ENCODE measurements around the gene PRKAB1.
"Not testable (repeated sequence)": the region's sequence is repeated elsewhere in the genome, so short reads cannot be mapped to it uniquely, and the experiment has no call there.

PRKAB1 gene

DNA sequence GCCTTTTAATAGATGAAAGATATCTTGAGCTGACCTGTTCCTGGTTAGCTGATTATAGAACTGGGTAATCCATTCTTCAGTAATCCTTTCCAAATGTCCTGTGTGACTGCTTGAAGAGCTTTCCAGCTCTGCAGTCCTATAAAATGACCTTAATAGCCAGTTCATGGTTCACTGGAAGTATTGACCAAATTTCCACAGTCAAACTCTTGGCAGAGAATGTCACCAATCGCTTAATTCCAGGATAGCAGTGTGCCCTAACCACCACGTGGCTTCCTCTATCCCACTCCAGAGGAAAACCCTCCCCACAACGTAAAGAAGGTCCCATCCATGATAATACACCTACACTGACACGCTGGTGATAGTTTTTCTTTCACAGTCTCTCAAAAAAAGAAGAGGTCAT, 17.4 kb downstream of the PRKAB1 start:
- no peak for DNase-seq

DNA sequence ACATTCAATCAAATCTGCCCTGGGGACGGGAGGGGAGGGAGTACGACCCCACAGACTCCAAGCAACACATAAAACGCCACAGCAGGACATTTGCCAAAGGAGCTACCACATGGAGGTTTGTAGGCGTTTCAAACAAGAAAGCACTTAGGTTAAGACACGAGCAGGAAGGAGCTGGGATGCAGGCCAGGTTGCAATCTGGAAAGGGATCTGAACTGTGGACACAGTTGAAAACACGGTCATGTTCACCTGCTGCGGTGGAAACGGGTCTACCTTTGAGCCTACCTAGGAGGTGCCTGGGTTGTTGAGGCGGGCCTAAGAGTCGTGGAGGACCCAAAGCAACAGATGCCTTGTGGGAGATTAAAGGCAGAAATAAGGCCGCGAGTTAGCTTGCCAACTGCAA, 18.4 kb downstream of the PRKAB1 start:
- DNase-seq: no peak

DNA sequence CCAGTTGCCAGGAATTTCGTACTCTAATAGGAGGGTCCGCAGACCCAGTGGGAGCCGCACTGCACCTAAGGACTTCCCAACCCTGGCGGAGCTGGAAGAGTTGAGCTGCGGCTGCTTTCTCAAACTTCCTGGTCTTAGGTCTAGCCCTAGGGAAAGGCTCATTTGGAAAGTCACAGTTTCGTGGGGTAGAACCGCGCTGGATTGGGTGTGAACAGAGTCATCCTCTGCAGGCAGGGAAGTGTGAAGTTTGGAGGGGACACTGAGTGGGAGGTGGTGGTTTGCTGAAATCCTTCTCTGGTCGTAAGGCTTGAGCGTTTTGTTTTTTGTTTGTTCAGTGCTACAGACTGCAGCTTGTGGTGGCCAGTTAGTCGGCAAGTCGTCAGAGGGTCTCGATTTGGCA, 18.8 kb downstream of the PRKAB1 start:
- DNase-seq: no peak

DNA sequence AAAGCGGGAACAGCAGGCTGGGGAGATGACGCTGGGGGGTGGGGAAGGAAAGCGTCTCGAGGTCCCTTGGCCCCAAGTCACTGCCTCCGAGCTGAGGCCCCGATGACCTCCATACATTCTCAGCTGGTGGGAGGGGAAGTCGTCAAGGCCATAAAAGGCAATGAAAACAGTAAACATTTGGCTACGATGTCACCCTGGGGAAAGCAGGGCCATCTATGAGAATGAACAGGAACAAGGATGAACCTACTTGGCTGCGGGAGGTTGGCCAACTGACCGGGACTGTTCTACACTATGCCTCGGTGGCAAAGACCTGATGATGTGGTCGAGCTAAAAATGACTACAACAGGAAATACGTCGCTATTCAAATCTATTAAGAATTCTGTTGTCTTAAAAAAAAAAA, 19.5 kb downstream of the PRKAB1 start:
- no peak for DNase-seq

DNA sequence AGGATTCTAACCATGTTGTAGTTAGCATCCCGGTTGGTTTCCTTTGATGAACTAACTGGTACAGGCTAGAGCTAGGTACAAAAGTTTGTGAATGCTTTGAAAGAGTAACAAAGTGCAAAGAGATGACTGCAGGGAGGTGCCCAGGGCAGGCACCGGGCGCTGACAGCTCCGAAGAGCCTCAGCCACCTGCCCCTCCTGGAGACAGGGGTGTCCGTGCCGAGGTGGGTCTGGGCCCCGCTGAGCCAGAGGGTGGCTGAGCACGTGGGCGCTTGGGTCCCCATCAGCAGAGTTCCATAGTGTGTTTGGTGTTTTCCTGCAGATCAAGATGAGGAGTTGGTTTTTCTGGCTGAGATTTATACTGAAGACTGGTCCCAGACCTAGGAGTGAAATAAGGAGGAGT, 19.9 kb downstream of the PRKAB1 start:
- no peak for DNase-seq

DNA sequence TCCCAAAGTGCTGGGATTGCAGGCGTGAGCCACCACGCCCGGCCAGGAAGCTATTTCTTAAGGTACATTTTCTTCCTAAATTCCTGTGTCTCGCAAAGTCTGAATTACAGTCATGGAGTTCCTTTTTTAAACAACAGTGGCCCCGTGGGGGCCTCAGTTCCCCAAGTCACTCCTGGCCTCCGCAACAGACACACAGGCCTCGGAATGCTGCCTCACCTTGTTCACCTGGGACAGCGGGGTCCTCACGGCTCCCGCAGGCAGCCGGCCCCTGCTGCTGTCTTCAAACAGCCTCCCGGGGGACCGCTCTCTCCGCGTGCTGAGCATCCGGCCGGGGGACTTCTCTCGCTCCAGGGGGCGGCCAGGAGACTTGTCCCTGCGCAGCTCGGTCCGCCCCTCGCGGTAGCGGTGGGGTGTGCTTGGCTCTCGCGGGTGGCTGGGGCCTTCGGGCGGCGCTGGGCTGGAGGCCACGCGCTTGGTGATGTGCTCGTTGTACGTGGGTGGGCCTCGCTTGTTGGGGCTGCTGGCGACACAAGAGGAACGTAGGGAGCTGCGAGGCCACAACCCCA, 22.1 kb downstream of the PRKAB1 start:
- DNase-seq: no peak

DNA sequence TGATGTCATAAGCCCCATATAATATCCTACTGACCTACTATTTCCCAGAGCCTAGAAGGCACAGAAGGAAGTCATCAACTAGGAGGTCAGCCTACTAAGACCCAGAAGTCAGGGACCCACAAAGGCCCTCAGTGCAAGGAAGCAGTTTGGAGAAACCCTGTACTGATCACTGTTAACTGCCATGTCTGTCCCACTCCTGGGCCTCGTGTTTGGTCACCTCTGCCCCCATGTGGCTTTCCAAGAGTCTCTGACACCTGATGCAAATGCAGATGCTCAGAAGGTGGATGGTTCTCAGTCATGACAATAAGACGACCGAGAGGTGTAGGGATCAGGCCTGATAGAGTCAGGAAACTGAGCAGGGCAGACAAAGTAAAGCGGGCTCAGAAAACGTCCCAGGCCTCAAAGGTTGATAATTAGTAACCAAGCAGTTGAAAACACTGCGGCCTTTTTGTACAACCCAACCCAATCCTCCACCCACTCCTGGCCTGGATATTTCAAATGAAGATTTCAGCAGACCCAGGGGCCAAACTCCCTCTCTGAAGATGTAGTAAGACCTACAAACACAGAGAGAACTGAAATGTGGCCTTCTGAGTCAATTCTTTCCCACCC, 23.4 kb downstream of the PRKAB1 start:
- no peak for DNase-seq

DNA sequence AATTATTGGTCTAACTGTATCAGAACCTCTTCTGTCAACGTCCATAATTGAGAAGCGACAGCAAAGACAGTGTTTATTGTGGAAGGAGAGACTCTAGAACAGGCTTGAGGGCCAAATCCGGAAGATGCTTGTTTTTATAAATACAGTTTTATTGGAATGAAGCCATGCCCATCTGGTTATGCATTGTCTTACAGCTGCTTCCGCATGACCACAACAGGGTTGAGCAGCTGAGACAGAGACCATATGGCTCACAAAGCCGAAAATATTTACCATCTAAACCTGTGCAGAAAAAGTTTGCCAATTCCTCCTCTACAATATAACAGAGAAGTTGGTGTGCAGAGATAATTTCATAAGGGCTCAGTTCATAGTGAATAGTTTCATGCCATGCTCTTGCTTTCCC, 24.5 kb downstream of the PRKAB1 start:
- DNase-seq: no peak

DNA sequence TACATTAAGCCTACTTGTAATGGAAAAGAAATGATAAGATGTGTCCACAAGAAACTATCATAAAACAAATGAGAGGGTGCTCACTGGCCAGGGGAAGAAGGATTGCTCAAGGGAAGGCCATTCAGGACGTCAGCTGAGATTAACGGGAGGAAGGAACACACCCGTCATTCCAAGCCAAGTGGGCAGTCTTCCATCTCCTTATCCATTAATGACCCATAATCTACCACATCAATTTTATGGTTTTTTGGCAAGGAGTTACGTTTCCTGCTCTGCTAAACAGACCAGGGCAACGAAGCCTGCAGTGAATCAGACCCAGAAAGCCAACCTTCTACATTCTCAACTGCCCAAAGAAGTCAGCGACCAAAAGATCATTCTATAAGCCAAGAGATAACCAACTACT, 25.1 kb downstream of the PRKAB1 start:
- DNase-seq: no peak

DNA sequence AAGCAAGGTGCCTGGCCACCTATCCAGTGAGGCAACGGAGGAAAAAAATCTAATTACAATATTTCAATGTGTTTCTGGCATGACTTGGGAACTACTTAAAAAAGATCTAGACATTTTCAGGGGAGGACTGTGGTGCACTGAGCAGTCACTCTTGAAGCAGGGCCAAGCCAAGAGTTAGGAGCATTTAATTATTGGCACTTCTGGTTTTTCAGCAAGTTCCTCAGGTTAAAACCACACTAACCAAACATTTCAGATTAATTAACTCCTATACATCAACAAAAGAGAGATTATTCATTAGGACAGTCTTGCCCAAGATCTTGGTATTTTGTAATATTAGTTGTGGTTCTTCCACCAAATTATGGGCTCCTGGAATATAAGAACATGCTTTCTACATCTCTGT, 25.6 kb downstream of the PRKAB1 start:
- DNase-seq: no peak

DNA sequence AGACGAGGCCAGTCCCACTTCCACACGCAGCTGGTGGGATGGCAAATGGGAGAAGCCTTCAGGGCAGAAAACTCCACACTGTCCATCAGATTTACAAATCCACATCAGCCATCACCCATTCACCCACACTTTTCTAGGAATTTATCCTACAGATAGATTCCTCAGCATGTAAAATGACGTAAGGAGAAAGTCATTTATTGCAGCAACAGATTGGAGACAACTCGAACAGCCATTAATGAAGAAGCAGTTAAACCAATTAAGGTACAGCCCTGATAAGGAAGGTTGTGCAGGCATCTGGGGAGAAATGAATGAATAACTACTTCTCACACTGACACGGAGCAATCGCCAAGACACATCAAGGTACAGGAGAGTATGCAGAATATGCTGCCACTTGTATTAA, 26.2 kb downstream of the PRKAB1 start:
- no peak for DNase-seq

DNA sequence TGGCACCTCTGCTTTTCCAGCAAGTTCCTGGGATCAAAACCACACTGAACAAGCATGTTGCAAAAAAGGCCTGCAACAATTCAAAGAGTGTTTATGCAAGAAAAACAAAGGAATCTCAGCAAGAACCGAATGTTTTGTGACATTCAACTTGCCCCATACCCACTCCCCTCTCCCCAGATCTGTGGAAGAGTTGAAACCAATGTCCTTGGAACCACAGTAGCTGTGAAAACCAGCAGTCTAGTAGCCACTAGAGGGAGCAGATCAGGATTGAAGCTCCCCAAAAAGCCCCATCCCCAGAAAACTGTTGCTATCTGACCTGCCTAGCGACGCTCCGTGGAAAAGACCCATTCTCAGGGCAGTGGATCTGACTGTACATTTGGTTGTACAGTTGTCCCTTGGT, 27.1 kb downstream of the PRKAB1 start:
- no peak for DNase-seq

DNA sequence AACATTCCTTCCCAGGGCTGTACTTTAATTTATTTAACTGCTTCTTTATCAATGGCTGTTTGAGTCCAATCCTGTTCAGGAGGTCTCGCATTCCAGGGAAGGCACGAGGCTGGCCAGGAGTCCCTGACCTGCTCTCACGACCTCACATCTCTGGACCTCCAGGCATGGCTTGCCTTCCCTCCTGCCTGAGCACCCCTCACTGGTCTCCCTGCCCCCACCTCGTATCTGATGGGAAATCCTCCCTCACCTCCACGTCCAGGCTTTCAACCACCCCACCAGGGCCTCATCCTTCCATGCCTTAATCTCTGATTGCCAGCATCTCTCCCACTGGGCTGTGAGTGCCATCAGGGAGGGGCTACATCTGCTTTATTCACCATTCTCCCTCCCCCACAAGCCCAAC, 29.0 kb downstream of the PRKAB1 start:
- DNase-seq: no peak

DNA sequence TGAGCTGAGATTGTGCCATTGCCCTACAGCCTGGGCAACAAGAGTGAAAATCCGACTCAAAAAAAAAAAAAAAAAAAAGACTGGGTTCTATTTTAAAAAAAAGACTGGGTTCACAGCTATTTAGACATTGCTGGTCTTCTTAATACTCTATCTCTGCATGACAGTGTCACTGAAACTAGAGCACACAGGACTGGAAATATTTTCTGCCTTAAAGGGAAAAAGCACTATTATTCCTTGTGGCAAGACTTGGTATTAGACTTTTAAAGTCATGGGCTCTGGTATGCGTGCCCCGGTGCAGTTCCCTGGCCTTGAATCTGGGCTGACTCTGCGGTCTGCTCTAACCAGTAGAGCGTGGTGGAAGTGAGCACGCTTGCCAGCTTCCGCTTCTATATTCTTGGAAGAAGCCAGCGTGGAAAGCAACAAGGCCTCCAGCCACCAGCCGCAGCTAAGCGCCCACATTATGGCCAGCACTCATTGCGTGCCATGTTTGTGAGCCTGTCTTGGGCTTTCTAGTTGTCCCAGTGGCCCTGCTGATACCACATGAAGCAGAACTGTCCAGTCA, 31.3 kb downstream of the PRKAB1 start:
- no peak for DNase-seq

DNA sequence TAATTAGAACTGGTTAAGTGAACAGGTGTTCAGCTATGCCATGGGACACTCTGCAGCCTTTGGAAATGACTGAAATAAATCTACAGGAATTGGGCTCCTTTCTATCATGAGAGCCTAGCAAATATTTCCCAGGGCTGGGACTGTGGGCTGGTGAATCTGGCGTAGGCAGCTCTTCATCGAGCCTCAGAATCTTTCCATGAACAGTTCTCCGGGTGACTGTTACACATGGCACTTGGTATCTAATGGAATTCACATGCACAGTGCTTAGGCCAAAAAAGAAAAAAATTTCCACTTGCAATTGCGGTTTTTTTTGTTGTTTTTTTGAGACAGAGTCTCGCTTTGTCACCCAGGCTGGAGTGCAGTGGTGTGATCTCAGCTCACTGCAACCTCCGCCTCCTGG, 32.1 kb downstream of the PRKAB1 start:
- DNase-seq: no peak

DNA sequence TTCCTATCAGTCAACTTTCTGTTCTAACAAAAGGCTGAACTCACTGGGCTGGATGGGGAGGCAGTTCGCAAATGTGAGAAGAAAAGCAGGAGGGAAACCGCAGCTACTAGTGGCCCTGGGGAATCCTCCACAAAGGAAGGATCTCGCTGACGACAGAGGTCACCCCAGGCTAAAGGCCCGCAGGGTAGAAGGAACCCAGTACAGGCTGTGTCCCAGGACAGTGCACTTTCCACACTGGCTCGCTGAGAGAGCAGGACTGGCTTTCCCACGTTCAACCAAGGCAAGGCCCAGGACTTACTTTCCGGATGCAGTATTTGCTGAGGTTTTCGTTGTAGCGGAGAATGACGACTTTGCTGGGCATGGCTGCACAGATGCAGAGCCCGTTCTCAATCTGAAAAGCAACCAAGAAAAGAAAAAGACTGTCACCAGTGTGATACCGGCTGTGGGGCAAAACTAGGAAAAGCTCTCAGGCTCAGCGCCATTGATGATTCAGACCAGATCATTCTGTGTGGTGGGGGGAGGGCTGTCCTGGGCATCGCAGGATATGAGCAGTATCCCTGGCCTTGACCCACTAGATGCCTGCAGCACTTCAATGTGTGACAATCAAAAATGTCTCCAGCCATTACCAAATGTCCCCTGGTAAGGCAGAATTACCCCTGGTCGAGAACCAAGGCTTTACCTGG, 36.3 kb downstream of the PRKAB1 start:
- no peak for DNase-seq

DNA sequence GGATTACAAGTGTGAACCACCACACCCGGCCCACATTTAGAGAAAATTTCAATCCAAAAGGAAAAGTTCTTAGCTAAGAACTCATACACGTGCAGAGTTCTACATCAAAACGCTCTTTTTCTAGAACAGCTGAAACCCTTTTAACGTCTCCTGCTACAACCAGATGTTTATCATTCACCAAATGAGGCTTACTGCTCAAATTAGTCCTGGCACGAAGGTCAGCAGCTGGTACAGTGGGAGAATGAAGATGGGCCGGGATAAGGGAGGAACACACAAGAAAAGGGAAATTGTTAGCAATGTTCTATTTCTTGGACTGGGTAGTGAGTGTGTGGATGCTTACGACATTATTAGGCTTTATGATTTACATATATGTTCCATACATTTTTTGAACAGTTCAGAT, 37.2 kb downstream of the PRKAB1 start:
- DNase-seq: no peak

DNA sequence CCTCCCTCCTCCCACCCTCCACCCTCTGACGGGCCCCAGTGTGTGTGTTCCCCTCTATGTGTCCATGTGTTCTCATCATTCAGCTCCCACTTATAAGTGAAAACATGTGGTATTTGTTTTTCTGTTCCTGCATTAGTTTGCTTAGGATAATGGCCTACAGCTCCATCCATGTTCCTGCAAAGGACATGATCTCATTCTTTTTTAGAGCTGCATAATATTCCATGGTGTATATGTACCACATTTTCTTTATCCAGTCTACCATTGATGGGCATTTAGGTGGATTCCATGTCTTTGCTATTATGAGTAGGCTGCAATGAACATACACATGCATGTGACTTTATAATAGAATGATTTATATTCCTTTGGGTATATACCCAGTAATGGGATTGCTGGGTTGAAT, 38.5 kb downstream of the PRKAB1 start:
- DNase-seq: not testable (repeated sequence)

DNA sequence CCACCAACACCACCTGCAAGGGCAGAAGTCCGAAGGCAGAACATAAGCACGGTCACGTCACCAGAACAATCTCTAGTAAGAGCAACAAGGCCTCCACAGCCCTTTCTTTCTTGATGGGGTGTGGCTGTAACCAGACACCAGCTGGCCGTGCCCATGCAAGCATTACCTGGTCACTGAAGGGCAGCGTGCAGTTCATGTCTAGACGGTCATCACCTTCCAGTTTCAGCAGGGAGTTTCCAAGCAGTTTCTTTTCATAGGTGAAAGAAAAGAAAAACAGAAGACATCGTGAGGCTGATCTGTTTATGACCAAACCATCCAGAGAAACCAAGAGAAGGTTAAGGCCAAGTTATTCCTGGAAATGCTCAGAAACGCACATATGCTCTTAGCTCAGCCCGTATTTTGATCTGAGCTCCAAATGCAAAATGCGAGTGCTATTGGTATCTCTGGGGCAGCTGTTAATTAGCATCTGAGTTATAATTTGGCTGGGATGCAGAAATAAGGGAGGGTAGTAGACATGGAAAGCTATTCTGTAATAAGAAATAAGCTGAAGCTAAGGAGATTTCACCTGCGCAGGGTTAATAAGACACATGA, 42.5 kb downstream of the PRKAB1 start:
- no peak for DNase-seq

DNA sequence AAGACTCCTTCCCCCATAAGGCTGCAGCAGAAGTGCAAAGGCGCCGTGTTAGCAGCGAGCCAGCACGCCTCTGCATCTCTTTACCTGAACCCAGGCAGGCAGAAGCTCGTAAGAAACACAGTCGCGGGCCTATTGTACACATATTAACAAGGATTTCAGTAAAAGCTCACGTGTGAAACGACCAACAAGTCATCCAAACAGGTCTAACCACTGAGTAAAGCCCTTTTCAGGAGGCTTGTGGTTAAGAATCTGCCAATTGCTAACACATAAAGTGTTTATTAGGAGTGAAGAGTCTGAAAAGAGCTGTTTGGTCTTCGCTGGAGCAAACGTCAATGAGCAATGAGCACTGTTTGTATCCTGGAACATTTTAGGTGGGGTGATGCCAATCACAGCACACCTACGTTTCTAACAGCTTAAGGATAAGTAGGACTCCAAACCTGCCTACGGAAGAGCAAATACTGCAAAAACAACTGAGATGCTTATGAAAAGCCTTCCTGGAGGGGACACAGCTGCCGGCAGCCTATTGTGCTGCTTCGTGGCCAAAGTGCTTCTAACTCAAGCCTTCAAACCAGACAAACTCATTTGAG, 43.1 kb downstream of the PRKAB1 start:
- DNase-seq: peak; percentile 75

DNA sequence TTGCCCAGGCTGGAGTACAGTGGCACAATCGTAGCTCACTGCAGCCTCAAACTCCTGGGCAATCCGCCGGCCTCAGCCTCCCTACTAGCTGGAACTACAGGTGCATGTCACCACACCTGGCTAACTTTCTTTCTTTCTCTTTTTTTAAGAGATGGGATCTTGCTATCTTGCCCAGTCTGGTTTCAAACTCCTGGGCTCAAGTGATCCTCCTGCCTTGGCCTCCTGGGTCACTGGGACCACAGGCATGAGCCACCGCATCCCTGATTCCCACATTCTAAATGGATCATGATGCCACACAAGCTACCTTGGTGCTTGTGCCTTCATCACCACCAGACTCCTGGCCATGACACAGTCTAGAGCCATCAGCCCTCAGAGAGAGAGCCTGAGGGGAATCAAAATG, 43.8 kb downstream of the PRKAB1 start:
- no peak for DNase-seq

DNA sequence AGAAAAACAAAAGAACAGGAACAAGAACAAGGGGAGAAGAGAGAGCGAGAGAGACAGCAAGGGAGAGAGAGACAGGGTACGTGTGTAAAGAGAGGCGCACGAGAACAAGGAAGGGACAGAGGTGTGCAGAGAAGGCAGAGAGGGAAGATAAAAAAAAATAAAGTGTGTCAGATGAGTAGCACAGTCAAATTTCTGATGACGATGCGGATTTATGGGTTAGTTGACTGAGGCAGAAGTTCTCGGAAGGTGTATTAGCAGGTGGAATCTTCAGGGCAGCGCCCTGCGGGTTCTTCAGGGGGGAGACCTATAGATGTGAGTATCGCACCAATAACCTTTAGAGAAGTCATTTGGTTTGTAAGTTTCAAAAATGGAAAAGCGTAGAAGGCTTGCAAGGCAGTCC, 44.8 kb downstream of the PRKAB1 start:
- DNase-seq: no peak

DNA sequence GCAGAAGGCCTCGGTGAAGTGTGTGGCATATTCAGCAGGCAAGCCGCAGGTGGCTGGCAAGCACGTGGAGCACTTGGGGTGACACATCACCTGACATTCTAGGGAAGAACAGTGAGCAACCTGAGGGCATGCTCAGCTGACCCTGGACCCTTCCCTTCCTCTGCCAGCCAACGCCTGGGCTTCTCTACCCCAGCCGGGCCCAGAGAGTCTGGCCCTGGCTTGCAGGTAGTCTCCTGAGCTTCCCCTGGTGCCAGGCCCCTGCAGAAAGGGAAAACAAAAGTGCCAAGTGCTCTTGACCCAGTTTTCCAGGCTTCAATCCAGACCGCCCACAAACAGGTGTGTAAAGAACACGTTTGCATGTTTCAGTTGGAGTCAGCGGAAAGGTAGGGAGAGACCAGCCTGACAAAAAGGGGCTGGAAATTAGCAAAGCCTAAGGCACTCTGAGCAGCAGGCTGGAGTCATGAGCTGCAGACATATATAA, 45.7 kb downstream of the PRKAB1 start:
- peak; percentile 78 for DNase-seq
